ENCODE measurements around the gene LRRC46. TPM values are rescaled to one million over a fixed set of nuclear protein-coding genes. Genes with fewer than 3 reads are reported as not detected.

Gene LRRC46
- total and polyA plus RNA-seq, 2 donors from 2014 or later = 0.91 to 1.5 TPM

DNA sequence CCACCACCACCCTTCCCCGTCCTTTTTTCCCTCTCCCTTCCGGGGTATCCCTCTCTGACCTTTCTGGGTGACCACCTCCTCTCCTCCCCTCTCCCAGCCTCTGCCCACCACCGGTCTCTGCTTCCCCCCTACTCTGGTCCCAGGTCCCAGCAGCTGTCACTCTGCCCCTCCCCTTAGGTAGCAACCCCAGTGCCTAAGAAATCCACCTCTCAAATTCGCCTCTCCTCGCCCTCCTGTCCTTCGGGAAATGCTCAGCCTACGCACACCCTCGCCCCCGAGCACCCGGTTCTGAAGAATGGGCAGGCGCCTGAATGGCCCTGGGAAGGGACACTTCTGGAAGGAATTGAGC lies 20.3 kb downstream of the LRRC46 start:
- intact Hi-C loops (cut with DNase I) = no loop called here
- FAIRE-seq (no peak), DNase-seq (peak in 1 of 5 donors; percentile 62)
- H3K27me3 ChIP-seq (ENCODE audit: control insufficient read depth, insufficient read depth, low read length) = peaks cover 44% of the 10 kb centered on the region
- no peak overlapping the region for H3K4me3 ChIP-seq (ENCODE audit: low read length in 3 of 3)
- H3K27ac ChIP-seq (ENCODE audit: low read depth in 2 of 2, low read length in 2 of 2) = no peak overlapping the region
- H3K9me3 ChIP-seq (ENCODE audit: control insufficient read depth in 2 of 3, insufficient read depth in 1 of 3, low read length in 3 of 3) = no peaks in the 10 kb centered on the region
- H3K36me3 ChIP-seq (ENCODE audit: control insufficient read depth in 2 of 3, insufficient read depth in 3 of 3, low read length in 3 of 3) = no peaks in the 10 kb centered on the region
- peaks cover 0 to 10% (median 3%) of the 10 kb centered on the region in 3 donors for H3K4me1 ChIP-seq (ENCODE audit: control insufficient read depth in 2 of 3, insufficient read depth in 2 of 3, low read depth in 1 of 3, low read length in 3 of 3)
- no peak overlapping the region for H3K9ac ChIP-seq (ENCODE audit: low read length in 3 of 3)
- no peak for TF ChIP-seq CTCF (IDR thresholded peaks at IDR 0.05; ENCODE audit: borderline replicate concordance, extremely low read depth, insufficient read depth)

DNA sequence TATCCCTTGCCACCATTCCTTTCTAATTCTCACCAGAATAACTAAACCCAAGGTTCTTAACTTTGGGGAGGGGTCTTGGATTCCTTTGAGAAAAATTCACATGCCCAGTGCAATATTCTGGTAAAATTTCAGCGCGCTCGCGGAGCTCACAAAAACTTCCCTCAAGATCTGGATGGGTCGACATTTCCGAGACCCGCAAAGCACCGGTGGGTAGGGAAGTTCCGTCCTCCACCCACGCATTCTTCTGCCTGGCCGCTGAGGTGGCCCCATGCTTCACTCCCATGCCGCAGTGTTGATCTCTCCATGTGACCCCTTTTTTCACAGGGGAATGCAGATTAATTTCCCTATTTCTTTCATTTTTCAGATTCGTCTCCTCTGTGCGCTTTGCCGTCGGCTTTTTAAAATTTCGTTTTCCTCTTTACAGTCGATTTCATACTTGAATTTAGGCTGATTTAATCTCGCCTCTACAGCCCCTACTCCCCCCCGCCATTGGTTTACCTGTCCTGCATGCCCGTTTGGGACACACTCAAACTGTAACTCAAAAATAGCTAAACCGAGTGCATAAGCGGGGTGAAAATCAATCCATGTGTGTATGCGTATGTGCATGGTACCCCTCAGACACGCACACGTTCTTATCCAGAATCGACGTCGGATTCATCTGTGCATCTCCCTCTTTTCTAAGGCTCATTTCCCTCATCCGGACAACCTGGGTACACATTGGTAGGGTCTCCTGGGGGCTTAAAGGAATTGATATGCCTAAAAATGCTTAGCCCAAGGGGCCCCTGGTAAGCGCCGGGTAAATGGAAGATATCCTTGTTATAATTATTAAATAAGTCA lies 20.9 kb downstream of the LRRC46 start:
- intact Hi-C loops (cut with DNase I) = no loop called here

GRCh38 chr17:47853616-47854015 lies 22.1 kb downstream of the LRRC46 start:
- no peak overlapping the region for H3K4me3 ChIP-seq (ENCODE audit: low read length in 3 of 3)
- H3K4me1 ChIP-seq (ENCODE audit: control insufficient read depth in 2 of 3, insufficient read depth in 2 of 3, low read depth in 1 of 3, low read length in 3 of 3) = peaks cover 0 to 10% (median 3%) of the 10 kb centered on the region in 3 donors
- peaks cover 38% of the 10 kb centered on the region for H3K27me3 ChIP-seq (ENCODE audit: control insufficient read depth, insufficient read depth, low read length)
- DNase-seq (no peak), FAIRE-seq (no peak)
- no peak for TF ChIP-seq CTCF (IDR thresholded peaks at IDR 0.05; ENCODE audit: borderline replicate concordance, extremely low read depth, insufficient read depth)
- no peaks in the 10 kb centered on the region for H3K36me3 ChIP-seq (ENCODE audit: control insufficient read depth in 2 of 3, insufficient read depth in 3 of 3, low read length in 3 of 3)
- no peaks in the 10 kb centered on the region for H3K9me3 ChIP-seq (ENCODE audit: control insufficient read depth in 2 of 3, insufficient read depth in 1 of 3, low read length in 3 of 3)
- no peak overlapping the region for H3K9ac ChIP-seq (ENCODE audit: low read length in 3 of 3)
- H3K27ac ChIP-seq (ENCODE audit: low read depth in 2 of 2, low read length in 2 of 2) = no peak overlapping the region
- intact Hi-C loops (cut with DNase I) = no loop called here

More for the DNA sequence above, 20.9 kb downstream of the LRRC46 start:
- Histone ChIP-seq H3K4me1 (ENCODE audit: control insufficient read depth in 2 of 3, insufficient read depth in 2 of 3, low read depth in 1 of 3, low read length in 3 of 3) (peaks cover 0 to 10% (median 3%) of the 10 kb centered on the region in 3 donors), H3K36me3 (ENCODE audit: control insufficient read depth in 2 of 3, insufficient read depth in 3 of 3, low read length in 3 of 3) (no peaks in the 10 kb centered on the region), H3K9ac (ENCODE audit: low read length in 3 of 3) (no peak overlapping the region), H3K4me3 (ENCODE audit: low read length in 3 of 3) (no peak overlapping the region), H3K9me3 (ENCODE audit: control insufficient read depth in 2 of 3, insufficient read depth in 1 of 3, low read length in 3 of 3) (no peaks in the 10 kb centered on the region), H3K27me3 (ENCODE audit: control insufficient read depth, insufficient read depth, low read length) (peaks cover 43% of the 10 kb centered on the region), H3K27ac (ENCODE audit: low read depth in 2 of 2, low read length in 2 of 2) (no peak overlapping the region)
- no peak for TF ChIP-seq CTCF (IDR thresholded peaks at IDR 0.05; ENCODE audit: borderline replicate concordance, extremely low read depth, insufficient read depth)
- no peak for FAIRE-seq
- DNase-seq = peak in 1 of 5 donors; percentile 41
